Middle frontal gyrus (tissue), 1 donor: ENCODE data around the gene DAZ4.
"Not testable (repeated sequence)": the region's sequence is repeated elsewhere in the genome, so short reads cannot be mapped to it uniquely, and the experiment has no call there.

Source experiments
- DNase-seq: peaks from one replicate; pipeline ENCODE4 v3.0.0-alpha.2; 2015; ENCODE audit warnings: low spot score; ENCODE audit errors: extremely low spot score

DAZ4 gene, protein sequence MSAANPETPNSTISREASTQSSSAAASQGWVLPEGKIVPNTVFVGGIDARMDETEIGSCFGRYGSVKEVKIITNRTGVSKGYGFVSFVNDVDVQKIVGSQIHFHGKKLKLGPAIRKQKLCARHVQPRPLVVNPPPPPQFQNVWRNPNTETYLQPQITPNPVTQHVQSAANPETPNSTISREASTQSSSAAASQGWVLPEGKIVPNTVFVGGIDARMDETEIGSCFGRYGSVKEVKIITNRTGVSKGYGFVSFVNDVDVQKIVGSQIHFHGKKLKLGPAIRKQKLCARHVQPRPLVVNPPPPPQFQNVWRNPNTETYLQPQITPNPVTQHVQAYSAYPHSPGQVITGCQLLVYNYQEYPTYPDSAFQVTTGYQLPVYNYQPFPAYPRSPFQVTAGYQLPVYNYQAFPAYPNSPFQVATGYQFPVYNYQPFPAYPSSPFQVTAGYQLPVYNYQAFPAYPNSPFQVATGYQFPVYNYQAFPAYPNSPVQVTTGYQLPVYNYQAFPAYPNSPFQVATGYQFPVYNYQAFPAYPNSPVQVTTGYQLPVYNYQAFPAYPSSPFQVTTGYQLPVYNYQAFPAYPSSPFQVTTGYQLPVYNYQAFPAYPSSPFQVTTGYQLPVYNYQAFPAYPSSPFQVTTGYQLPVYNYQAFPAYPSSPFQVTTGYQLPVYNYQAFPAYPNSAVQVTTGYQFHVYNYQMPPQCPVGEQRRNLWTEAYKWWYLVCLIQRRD

DNA sequence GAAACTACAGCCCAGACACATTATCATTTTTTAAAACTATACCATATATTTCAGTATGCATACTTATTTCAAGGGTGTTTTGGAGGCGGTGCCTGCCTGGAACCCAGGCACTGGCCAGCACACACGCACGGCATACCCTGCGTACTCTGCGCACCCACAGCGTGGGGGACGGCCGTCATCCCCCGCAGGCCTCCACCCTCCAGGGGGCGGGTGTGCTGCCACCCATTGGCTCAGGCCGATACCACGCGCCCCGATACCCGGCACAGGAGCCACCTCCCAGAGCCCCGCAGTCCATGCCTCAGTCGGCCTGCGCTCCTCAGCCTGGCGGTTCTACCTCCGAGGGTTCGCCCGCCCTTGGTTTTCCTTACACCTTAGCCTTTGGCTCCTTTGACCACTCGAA, at the start of gene DAZ4:
DAZ4 (plus strand) TSS at position 301 of the 400 bp plus-strand sequence. CDS start 208 bp downstream, outside the sequence.
- not testable (repeated sequence) for DNase-seq

DNA sequence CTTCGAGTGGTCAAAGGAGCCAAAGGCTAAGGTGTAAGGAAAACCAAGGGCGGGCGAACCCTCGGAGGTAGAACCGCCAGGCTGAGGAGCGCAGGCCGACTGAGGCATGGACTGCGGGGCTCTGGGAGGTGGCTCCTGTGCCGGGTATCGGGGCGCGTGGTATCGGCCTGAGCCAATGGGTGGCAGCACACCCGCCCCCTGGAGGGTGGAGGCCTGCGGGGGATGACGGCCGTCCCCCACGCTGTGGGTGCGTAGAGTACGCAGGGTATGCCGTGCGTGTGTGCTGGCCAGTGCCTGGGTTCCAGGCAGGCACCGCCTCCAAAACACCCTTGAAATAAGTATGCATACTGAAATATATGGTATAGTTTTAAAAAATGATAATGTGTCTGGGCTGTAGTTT, 20.4 kb upstream of the DAZ4 start, which contains the start of gene DAZ3:
DAZ3 (minus strand) TSS at position 101 of the 400 bp plus-strand sequence. CDS start 208 bp downstream, outside the sequence.
- DNase-seq = not testable (repeated sequence)

DNA sequence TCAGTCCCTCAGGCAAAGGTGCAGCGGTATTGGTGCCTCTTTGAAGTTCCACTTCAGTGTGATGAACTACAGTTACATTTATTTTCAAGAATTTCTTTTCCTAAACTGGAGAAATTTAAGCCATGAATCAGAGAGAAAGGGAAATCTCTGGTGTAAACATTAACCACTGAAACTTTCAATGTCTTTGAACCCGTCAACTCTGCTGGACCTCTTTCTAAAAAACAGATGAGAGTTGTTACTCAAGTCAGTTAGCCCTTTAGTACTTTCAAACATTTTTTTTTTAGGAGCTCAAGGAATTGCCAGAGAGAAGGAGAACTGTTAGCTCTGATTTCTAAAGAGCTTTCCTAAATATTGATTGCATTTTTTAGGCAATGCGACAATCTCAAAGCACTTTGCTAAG, 11.9 kb upstream of the DAZ4 start:
- not testable (repeated sequence) for DNase-seq

DNA sequence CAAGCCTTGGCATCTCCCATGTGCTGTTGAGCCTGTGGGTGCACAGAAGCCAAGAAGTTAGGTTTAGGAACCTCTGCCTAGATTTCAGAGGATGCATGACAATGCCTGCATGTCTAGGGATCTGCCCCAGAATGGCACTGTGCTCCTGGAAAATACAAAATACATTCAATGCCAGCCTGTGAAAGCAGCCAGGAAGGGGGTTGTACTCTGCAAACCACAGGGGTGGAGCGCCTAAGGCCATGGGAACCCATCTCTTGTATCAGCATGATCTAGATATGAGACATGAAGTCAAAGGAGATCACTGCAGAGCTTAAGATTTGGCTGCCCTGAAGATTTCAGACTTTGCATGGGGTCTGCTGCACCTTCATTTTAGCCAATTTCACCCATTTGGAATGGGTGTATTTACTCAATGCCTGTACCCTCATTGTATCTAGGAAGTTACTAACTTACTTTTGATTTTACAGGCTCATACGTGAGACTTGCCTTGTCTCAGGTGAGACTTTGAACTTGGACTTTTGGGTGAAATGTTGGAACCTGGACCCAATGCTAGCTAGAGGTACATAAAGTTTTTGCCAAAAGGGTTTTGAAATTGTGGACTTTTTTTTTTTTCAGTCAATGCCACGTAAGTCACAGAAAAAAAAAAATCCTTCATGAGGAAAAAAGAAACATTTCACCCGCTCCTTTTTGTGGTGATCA, 9.4 kb upstream of the DAZ4 start:
- DNase-seq = not testable (repeated sequence)

DNA sequence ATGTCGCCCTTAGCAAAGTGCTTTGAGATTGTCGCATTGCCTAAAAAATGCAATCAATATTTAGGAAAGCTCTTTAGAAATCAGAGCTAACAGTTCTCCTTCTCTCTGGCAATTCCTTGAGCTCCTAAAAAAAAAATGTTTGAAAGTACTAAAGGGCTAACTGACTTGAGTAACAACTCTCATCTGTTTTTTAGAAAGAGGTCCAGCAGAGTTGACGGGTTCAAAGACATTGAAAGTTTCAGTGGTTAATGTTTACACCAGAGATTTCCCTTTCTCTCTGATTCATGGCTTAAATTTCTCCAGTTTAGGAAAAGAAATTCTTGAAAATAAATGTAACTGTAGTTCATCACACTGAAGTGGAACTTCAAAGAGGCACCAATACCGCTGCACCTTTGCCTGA, 8.7 kb upstream of the DAZ4 start:
- not testable (repeated sequence) for DNase-seq
